HUES6 (cell line): ENCODE data around the gene CDC20B.
"Not testable (repeated sequence)": the region's sequence is repeated elsewhere in the genome, so short reads cannot be mapped to it uniquely, and the experiment has no call there.

Experiments
- H3K27ac ChIP-seq: 2 replicates; pipeline ENCODE4 v1.7.0; 2013; ENCODE audit warnings: low read depth, mild to moderate bottlenecking, low read length, inconsistent platforms
- H3K27me3 ChIP-seq: 2 replicates; pipeline ENCODE4 v1.6.1; 2013; ENCODE audit warnings: low read length; ENCODE audit not compliant: control insufficient read depth, insufficient read depth
- H3K36me3 ChIP-seq: 2 replicates; pipeline ENCODE4 v1.6.1; 2013; ENCODE audit warnings: low read length; ENCODE audit not compliant: control insufficient read depth, insufficient read depth
- H3K4me1 ChIP-seq: 2 replicates; pipeline ENCODE4 v1.6.1; 2013; ENCODE audit warnings: low read length; ENCODE audit not compliant: control insufficient read depth, insufficient read depth
- H3K4me3 ChIP-seq: 2 replicates; pipeline ENCODE4 v1.5.1; 2013; ENCODE audit warnings: low read depth, low read length
- H3K9ac ChIP-seq: one replicate; pipeline ENCODE4 v1.6.1; 2013; ENCODE audit warnings: mild to moderate bottlenecking, low read length
- H3K9me3 ChIP-seq: 2 replicates; pipeline ENCODE4 v1.6.1; 2013; ENCODE audit warnings: low read depth, low read length; ENCODE audit not compliant: control insufficient read depth, insufficient read depth

Gene CDC20B

DNA sequence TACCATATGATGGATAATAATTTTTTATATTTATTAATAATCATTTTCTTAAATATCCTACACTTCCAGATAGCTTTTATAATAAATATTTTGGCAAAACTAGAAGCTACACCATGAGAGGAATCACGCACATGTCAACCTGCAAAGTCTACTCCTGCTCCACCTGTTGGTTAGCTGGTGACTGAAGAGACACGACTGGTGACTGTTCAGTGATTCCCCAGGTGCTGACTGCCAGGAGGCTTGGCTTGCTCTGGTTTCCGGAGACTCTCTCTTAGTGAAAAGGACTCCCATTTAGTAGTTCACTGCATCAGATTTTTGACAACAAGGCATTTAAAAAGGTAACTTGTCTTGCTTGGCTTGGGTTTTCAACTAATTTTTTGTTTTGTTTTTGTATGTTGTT is 49.6 kb downstream of the CDC20B start:
- H3K27me3 ChIP-seq, result no peaks in the 10 kb centered on the region
- no peaks in the 10 kb centered on the region for H3K9me3 ChIP-seq
- H3K36me3 ChIP-seq, result no peaks in the 10 kb centered on the region
- H3K27ac ChIP-seq, result no peak overlapping the region
- H3K9ac ChIP-seq, result no peak overlapping the region
- no peak overlapping the region for H3K4me3 ChIP-seq
- H3K4me1 ChIP-seq, result no peaks in the 10 kb centered on the region

GRCh38 chr5:55114061-55114460 is 58.9 kb downstream of the CDC20B start:
- no peak overlapping the region for H3K9ac ChIP-seq
- H3K4me3 ChIP-seq, result no peak overlapping the region
- H3K27me3 ChIP-seq, result no peaks in the 10 kb centered on the region
- peaks cover 10% of the 10 kb centered on the region; the same call in 1 of the 2 replicates for H3K4me1 ChIP-seq
- H3K9me3 ChIP-seq, result no peaks in the 10 kb centered on the region
- no peaks in the 10 kb centered on the region for H3K36me3 ChIP-seq
- no peak overlapping the region for H3K27ac ChIP-seq

- no peak overlapping the region for H3K27ac ChIP-seq
Observed at GRCh38 chr5:55113327-55113726, 59.6 kb downstream of the CDC20B start.

GRCh38 chr5:55110217-55110616 is 62.8 kb downstream of the CDC20B start:
- Histone ChIP-seq H3K9ac (no peak overlapping the region), H3K36me3 (no peaks in the 10 kb centered on the region), H3K27me3 (no peaks in the 10 kb centered on the region), H3K9me3 (no peaks in the 10 kb centered on the region), H3K27ac (no peak overlapping the region), H3K4me3 (no peak overlapping the region), H3K4me1 (peaks cover 10% of the 10 kb centered on the region; the same call in 1 of the 2 replicates)

More at GRCh38 chr5:55113327-55113726, 59.6 kb downstream of the CDC20B start:
- no peak overlapping the region for H3K4me3 ChIP-seq
- no peaks in the 10 kb centered on the region for H3K27me3 ChIP-seq
- H3K36me3 ChIP-seq, result no peaks in the 10 kb centered on the region
- H3K9ac ChIP-seq, result no peak overlapping the region
- no peaks in the 10 kb centered on the region for H3K9me3 ChIP-seq
- peaks cover 10% of the 10 kb centered on the region; the same call in 1 of the 2 replicates for H3K4me1 ChIP-seq

- Histone ChIP-seq H3K9me3 (no peaks in the 10 kb centered on the region), H3K9ac (no peak overlapping the region), H3K36me3 (no peaks in the 10 kb centered on the region), H3K27me3 (no peaks in the 10 kb centered on the region), H3K4me1 (peaks cover 17% of the 10 kb centered on the region), H3K27ac (no peak overlapping the region), H3K4me3 (no peak overlapping the region)
Observed at GRCh38 chr5:55108661-55109060, 64.3 kb downstream of the CDC20B start.

GRCh38 chr5:55105976-55106375 is 67.0 kb downstream of the CDC20B start:
- peaks cover 17% of the 10 kb centered on the region for H3K4me1 ChIP-seq
- not testable (repeated sequence) for H3K9me3 ChIP-seq, H3K36me3 ChIP-seq, H3K4me3 ChIP-seq, H3K27me3 ChIP-seq, H3K27ac ChIP-seq, H3K9ac ChIP-seq

- Histone ChIP-seq H3K27me3 (no peaks in the 10 kb centered on the region), H3K4me3 (no peak overlapping the region), H3K4me1 (peaks cover 12% of the 10 kb centered on the region), H3K36me3 (no peaks in the 10 kb centered on the region), H3K27ac (no peak overlapping the region), H3K9me3 (no peaks in the 10 kb centered on the region), H3K9ac (no peak overlapping the region)
Observed at GRCh38 chr5:55104946-55105701, 67.9 kb downstream of the CDC20B start.

- Histone ChIP-seq H3K27me3 (no peaks in the 10 kb centered on the region), H3K9ac (no peak overlapping the region), H3K36me3 (no peaks in the 10 kb centered on the region), H3K4me3 (no peak overlapping the region), H3K9me3 (no peaks in the 10 kb centered on the region), H3K4me1 (peaks cover 6% of the 10 kb centered on the region; the same call in 1 of the 2 replicates), H3K27ac (no peak overlapping the region)
Observed at GRCh38 chr5:55104036-55104772, 68.8 kb downstream of the CDC20B start.

GRCh38 chr5:55102348-55102747 is 70.6 kb downstream of the CDC20B start, which contains the start of gene GZMA:
Gene GZMA (plus strand): TSS chr5:55102646. CDS start chr5:55102683, 37 bp downstream.
- no peak within 1 kb of the TSS for H3K4me3 ChIP-seq
- H3K9ac ChIP-seq, result no peak within 1 kb of the TSS
- H3K27ac ChIP-seq, result no peak within 1 kb of the TSS
- H3K36me3 ChIP-seq, result no peaks in the 10 kb centered on the region
- no peaks in the 10 kb centered on the region for H3K27me3 ChIP-seq
- no peaks in the 10 kb centered on the region for H3K9me3 ChIP-seq
- H3K4me1 ChIP-seq, result peaks cover 6% of the 10 kb centered on the region; the same call in 1 of the 2 replicates

- Histone ChIP-seq H3K9ac (no peak overlapping the region), H3K4me3 (no peak overlapping the region), H3K27me3 (no peaks in the 10 kb centered on the region), H3K27ac (no peak overlapping the region), H3K4me1 (peaks cover 6% of the 10 kb centered on the region; the same call in 1 of the 2 replicates), H3K9me3 (no peaks in the 10 kb centered on the region), H3K36me3 (no peaks in the 10 kb centered on the region)
Observed at GRCh38 chr5:55101556-55102276, 71.3 kb downstream of the CDC20B start.

DNA sequence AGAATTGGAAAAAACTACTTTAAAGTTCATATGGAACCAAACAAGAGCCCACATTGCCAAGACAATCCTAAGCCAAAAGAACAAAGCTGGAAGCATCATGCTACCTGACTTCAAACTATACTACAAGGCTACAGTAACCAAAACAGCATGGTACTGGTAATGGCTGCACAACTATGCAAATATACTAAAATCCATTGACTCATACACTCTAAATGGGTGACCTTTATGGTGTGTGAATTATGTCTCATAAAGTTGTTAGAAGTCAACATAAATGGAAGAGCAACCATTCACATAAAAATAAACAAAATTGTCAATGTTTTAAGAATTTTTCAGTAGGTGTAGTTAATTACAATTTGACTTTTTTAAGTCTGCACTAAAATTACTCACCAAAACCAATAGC is 71.8 kb downstream of the CDC20B start:
- H3K27ac ChIP-seq, result not testable (repeated sequence)

More for the DNA sequence above, 71.8 kb downstream of the CDC20B start:
- H3K27me3 ChIP-seq, H3K36me3 ChIP-seq, H3K9ac ChIP-seq, H3K4me3 ChIP-seq, H3K9me3 ChIP-seq, H3K4me1 ChIP-seq: not testable (repeated sequence)
